Coronary artery (tissue), 2 donors: Measurements from ENCODE around the gene CCDC182.

Experiments
- DNase-seq: peaks from one replicate; pipeline ENCODE4 v3.0.0-alpha.2; 2017; ENCODE audit warnings: low spot score
- H3K27ac ChIP-seq, 2 donors: fragments of 200-600 bp; sonication (generic); one replicate each; pipeline ENCODE4 v1.5.1; 2016 to 2019
- H3K4me3 ChIP-seq: fragments of 200-600 bp; sonication (generic); 2 replicates; pipeline ENCODE4 v1.5.1; 2016; ENCODE audit warnings: mild to moderate bottlenecking, moderate library complexity
- CTCF ChIP-seq: fragments of 200-600 bp; sonication (generic); IDR thresholded peaks from one replicate; pipeline ENCODE4 v1.5.1; 2019; ENCODE audit warnings: antibody characterized with exemption

The CCDC182 gene

GRCh38 chr17:57723427-57724025 lies 21.6 kb downstream of the CCDC182 start:
- no peak overlapping the region for H3K27ac ChIP-seq
- DNase-seq: no peak
- no peak for TF ChIP-seq CTCF

GRCh38 chr17:57722704-57723043 lies 22.4 kb downstream of the CCDC182 start:
- no peak for DNase-seq
- TF ChIP-seq CTCF: no peak
- no peak overlapping the region for H3K27ac ChIP-seq
- no peak overlapping the region for H3K4me3 ChIP-seq

More at GRCh38 chr17:57723427-57724025, 21.6 kb downstream of the CCDC182 start:
- H3K4me3 ChIP-seq: no peak overlapping the region

GRCh38 chr17:57721967-57722703 lies 23.0 kb downstream of the CCDC182 start:
- Histone ChIP-seq H3K27ac (no peak overlapping the region), H3K4me3 (no peak overlapping the region)
- no peak for TF ChIP-seq CTCF
- no peak for DNase-seq

- H3K4me3 ChIP-seq: no peak overlapping the region
- no peak for TF ChIP-seq CTCF
- DNase-seq: no peak
- no peak overlapping the region for H3K27ac ChIP-seq
These were observed 24.6 kb downstream of the CCDC182 start for GRCh38 chr17:57720386-57721035.

- no peak for TF ChIP-seq CTCF
- DNase-seq: no peak
- no peak overlapping the region for H3K27ac ChIP-seq
These were observed 26.2 kb downstream of the CCDC182 start for GRCh38 chr17:57718878-57719277.

GRCh38 chr17:57715981-57716380 lies 29.1 kb downstream of the CCDC182 start:
- no peak overlapping the region for H3K27ac ChIP-seq
- TF ChIP-seq CTCF: no peak
- no peak for DNase-seq
- H3K4me3 ChIP-seq: no peak overlapping the region

More at GRCh38 chr17:57718878-57719277, 26.2 kb downstream of the CCDC182 start:
- H3K4me3 ChIP-seq: no peak overlapping the region
